H9 (cell line): ENCODE measurements around the gene IL21R. TPM values are rescaled to one million over a fixed set of nuclear protein-coding genes. Genes with fewer than 3 reads are reported as not detected.
A peak's percentile ranks its signal among the peaks of the same experiment; 100 is the strongest.

Experiments
- DNase-seq: peaks from one replicate; pipeline ENCODE4 v3.0.0-alpha.2; 2017
- H2AFZ ChIP-seq: one replicate; pipeline ENCODE4 v1.6.1; 2013; ENCODE audit warnings: mild to moderate bottlenecking, low read length, control low read depth, moderate library complexity
- H2AK5ac ChIP-seq: 2 replicates; pipeline ENCODE4 v1.6.1; 2013; ENCODE audit warnings: low read length, control low read depth, mixed read lengths; ENCODE audit not compliant: insufficient read length
- H2BK120ac ChIP-seq: one replicate; pipeline ENCODE4 v1.6.1; 2013; ENCODE audit warnings: low read depth, mild to moderate bottlenecking, low read length, control low read depth, inconsistent platforms; ENCODE audit not compliant: poor library complexity, severe bottlenecking
- H2BK12ac ChIP-seq: 2 replicates; pipeline ENCODE4 v1.6.1; 2013; ENCODE audit warnings: low read length, control low read depth, mixed read lengths, low read depth; ENCODE audit not compliant: insufficient read length
- H2BK15ac ChIP-seq: 2 replicates; pipeline ENCODE4 v1.6.1; 2013; ENCODE audit warnings: low read depth, low read length, control low read depth
- H2BK20ac ChIP-seq: one replicate; pipeline ENCODE4 v1.6.1; 2013; ENCODE audit warnings: low read depth, mild to moderate bottlenecking, low read length, control low read depth, inconsistent platforms; ENCODE audit not compliant: poor library complexity, severe bottlenecking
- H2BK5ac ChIP-seq: 2 replicates; pipeline ENCODE4 v1.6.1; 2013; ENCODE audit warnings: low read length, control low read depth, mixed read lengths; ENCODE audit not compliant: insufficient read length
- H3K14ac ChIP-seq: 2 replicates; pipeline ENCODE4 v1.6.1; 2013; ENCODE audit warnings: low read length, control low read depth; ENCODE audit not compliant: insufficient read depth
- H3K18ac ChIP-seq: 2 replicates; pipeline ENCODE4 v1.6.1; 2013; ENCODE audit warnings: low read depth, mild to moderate bottlenecking, mixed read lengths, low read length, control low read depth; ENCODE audit not compliant: insufficient read length
- H3K23ac ChIP-seq: 2 replicates; pipeline ENCODE4 v1.6.1; 2013; ENCODE audit warnings: low read length, control low read depth, mixed read lengths, low read depth; ENCODE audit not compliant: insufficient read length
- H3K23me2 ChIP-seq: 2 replicates; pipeline ENCODE4 v1.6.1; 2013; ENCODE audit warnings: low read depth, mild to moderate bottlenecking, mixed read lengths, low read length, control low read depth; ENCODE audit not compliant: insufficient read length, poor library complexity, severe bottlenecking
- H3K27ac ChIP-seq: 2 replicates; pipeline ENCODE4 v1.5.1; 2013; ENCODE audit warnings: low read length, control low read depth, mixed read lengths, low read depth; ENCODE audit not compliant: insufficient read length
- H3K27me3 ChIP-seq: 2 replicates; pipeline ENCODE4 v1.6.1; 2013; ENCODE audit warnings: low read length, control low read depth, inconsistent platforms; ENCODE audit not compliant: insufficient read depth
- H3K4ac ChIP-seq: 2 replicates; pipeline ENCODE4 v1.6.1; 2013; ENCODE audit warnings: low read depth, mild to moderate bottlenecking, control low read depth, inconsistent platforms, low read length, moderate library complexity
- H3K4me1 ChIP-seq: 2 replicates; pipeline ENCODE4 v1.6.1; 2013; ENCODE audit warnings: low read length, control low read depth, inconsistent platforms; ENCODE audit not compliant: insufficient read depth
- H3K4me2 ChIP-seq: 2 replicates; pipeline ENCODE4 v1.6.1; 2013; ENCODE audit warnings: low read length, control low read depth, mixed read lengths; ENCODE audit not compliant: insufficient read length, insufficient read depth
- H3K56ac ChIP-seq: 2 replicates; pipeline ENCODE4 v1.6.1; 2013; ENCODE audit warnings: low read depth, mild to moderate bottlenecking, mixed read lengths, low read length, control low read depth; ENCODE audit not compliant: insufficient read length
- H3K79me1 ChIP-seq: 2 replicates; pipeline ENCODE4 v1.6.1; 2013; ENCODE audit warnings: low read depth, mild to moderate bottlenecking, moderate library complexity, low read length, control low read depth, inconsistent platforms; ENCODE audit not compliant: insufficient read depth, poor library complexity, severe bottlenecking
- H3K79me2 ChIP-seq: 2 replicates; pipeline ENCODE4 v1.6.1; 2013; ENCODE audit warnings: low read length, control low read depth, inconsistent platforms; ENCODE audit not compliant: insufficient read depth
- H3K9ac ChIP-seq: 2 replicates; pipeline ENCODE4 v1.6.1; 2013; ENCODE audit warnings: low read length, control low read depth, mixed read lengths; ENCODE audit not compliant: insufficient read length; ENCODE audit errors: extremely low read depth
- H3K9me3 ChIP-seq: one replicate; pipeline ENCODE4 v1.6.1; 2013; ENCODE audit warnings: low read depth, low read length, inconsistent platforms; ENCODE audit not compliant: control insufficient read depth
- H3T11ph ChIP-seq: one replicate; pipeline ENCODE4 v1.6.1; 2013; ENCODE audit warnings: mild to moderate bottlenecking, low read length, control low read depth, inconsistent platforms
- H4K20me1 ChIP-seq: one replicate; pipeline ENCODE4 v1.6.1; 2013; ENCODE audit not compliant: control insufficient read depth, insufficient read length, insufficient read depth
- H4K5ac ChIP-seq: 2 replicates; pipeline ENCODE4 v1.6.1; 2013; ENCODE audit warnings: low read depth, mild to moderate bottlenecking, mixed read lengths, low read length, control low read depth; ENCODE audit not compliant: insufficient read length
- H4K8ac ChIP-seq: replicated peaks from 2 replicates; pipeline ENCODE4 v1.6.1; 2013; ENCODE audit warnings: low read length, control low read depth, mixed read lengths, low read depth; ENCODE audit not compliant: insufficient read length
- H4K91ac ChIP-seq: 2 replicates; pipeline ENCODE4 v1.6.1; 2013; ENCODE audit warnings: low read depth, mild to moderate bottlenecking, moderate library complexity, mixed read lengths, low read length, control low read depth; ENCODE audit not compliant: insufficient read length
- H3K27ac Mint-ChIP-seq, 3 experiments: 2 replicates in 2 of 3; 3 replicates in 1 of 3; pipeline ENCODE4 v1.8.0; 2020 to 2021; ENCODE audit warnings: mixed read lengths in 3 of 3, mild to moderate bottlenecking in 1 of 3, moderate library complexity in 1 of 3
- H3K27me3 Mint-ChIP-seq: 2 replicates; pipeline ENCODE4 v1.8.0; 2021; ENCODE audit warnings: low read depth, mild to moderate bottlenecking, moderate library complexity, mixed read lengths
- H3K36me3 Mint-ChIP-seq, 3 experiments: 2 replicates in 2 of 3; 3 replicates in 1 of 3; pipeline ENCODE4 v1.8.0; 2020 to 2021; ENCODE audit warnings: low read depth in 3 of 3, mixed read lengths in 3 of 3; ENCODE audit not compliant: insufficient read depth in 1 of 3
- H3K4me1 Mint-ChIP-seq, 2 experiments: 2 replicates each; pipeline ENCODE4 v1.8.0; 2020; ENCODE audit warnings: mixed read lengths in 2 of 2
- H3K4me3 Mint-ChIP-seq, 2 experiments: 2 replicates in 1 of 2; 3 replicates in 1 of 2; pipeline ENCODE4 v1.8.0; 2020 to 2021; ENCODE audit warnings: mild to moderate bottlenecking in 2 of 2, mixed read lengths in 2 of 2, moderate library complexity in 1 of 2
- H3K9me3 Mint-ChIP-seq, 2 experiments: 2 replicates in 1 of 2; 3 replicates in 1 of 2; pipeline ENCODE4 v1.8.0; 2020; ENCODE audit warnings: mild to moderate bottlenecking in 2 of 2, mixed read lengths in 2 of 2, moderate library complexity in 1 of 2
- WGBS: extraction: QIAGEN DNeasy Blood & Tissue Kit; methylation state at CpG from one replicate; pipeline ENCODE4 v1.1.7; 2013; ENCODE audit warnings: missing lambda C conversion rate, low lambda C conversion rate, mixed read lengths; ENCODE audit not compliant: insufficient read length; ENCODE audit errors: extremely low coverage; 5-methylcytosine and 5-hydroxymethylcytosine counted together
- total RNA-seq: library from RNA; stranded (reverse); gene quantifications from 2 replicates; pipeline ENCODE4 v1.2.1, GENCODE V29; 2021
- TF ChIP-seq, protein P1 (sequence below): fragments of 200-600 bp; sonication (generic); conservative IDR thresholded peaks from 3 replicates; pipeline ENCODE4 v1.8.0; 2021; ENCODE audit warnings: antibody characterized with exemption, mild to moderate bottlenecking

IL21R gene
- total RNA-seq, 1 experiment from 2014 or later = 0.07 TPM

DNA sequence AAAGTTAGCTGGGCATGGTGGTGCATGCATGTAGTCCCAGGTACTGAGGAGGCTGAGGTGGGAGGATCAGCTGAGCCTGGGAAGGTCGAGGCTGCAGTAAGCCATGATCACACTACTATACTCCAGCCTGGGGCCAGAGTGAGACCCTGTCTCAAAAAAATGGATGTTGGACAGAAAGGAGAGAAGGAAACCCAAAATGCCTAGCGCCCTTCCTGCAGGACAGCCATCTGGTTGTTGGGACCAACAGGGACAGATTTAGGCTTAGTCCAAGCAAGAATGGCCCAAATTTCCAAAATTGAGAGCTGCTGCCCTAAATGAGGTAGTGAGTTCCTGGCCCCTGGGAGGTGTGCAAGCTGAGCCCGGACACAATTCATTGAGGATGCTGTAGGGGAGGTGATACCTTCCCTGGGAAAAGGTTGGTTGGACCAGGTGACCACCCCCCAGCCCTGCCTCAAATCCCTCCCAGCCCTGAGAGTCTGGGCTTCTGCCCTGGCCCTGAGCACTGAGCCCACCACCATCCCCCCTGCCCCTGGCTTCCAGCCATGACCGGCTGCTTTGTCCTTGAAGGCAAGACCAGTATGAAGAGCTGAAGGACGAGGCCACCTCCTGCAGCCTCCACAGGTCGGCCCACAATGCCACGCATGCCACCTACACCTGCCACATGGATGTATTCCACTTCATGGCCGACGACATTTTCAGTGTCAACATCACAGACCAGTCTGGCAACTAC, 35.1 kb downstream of the IL21R start:
- DNase-seq = peak; percentile 18
- Histone ChIP-seq H2BK120ac (no peak overlapping the region), H3K23ac (no peak overlapping the region), H2BK5ac (no peak overlapping the region), H4K20me1 (no peaks in the 10 kb centered on the region), H2AFZ (no peak overlapping the region), H3K23me2 (no peaks in the 10 kb centered on the region), H4K5ac (no peak overlapping the region), H3K4me2 (no peak overlapping the region), H2BK12ac (no peak overlapping the region), H3K56ac (no peak overlapping the region), H3K79me2 (no peaks in the 10 kb centered on the region), H3K9ac (no peak overlapping the region), H3K27me3 (no peaks in the 10 kb centered on the region), H4K8ac (no peak overlapping the region), H4K91ac (no peak overlapping the region), H3K79me1 (no peaks in the 10 kb centered on the region), H3K18ac (no peak overlapping the region), H3K4ac (no peak overlapping the region), H2AK5ac (no peak overlapping the region), H2BK15ac (no peak overlapping the region), H3K9me3 (no peaks in the 10 kb centered on the region), H2BK20ac (no peak overlapping the region), H3K4me1 (no peaks in the 10 kb centered on the region; the same call in 1 of the 2 replicates), H3K27ac (no peak overlapping the region), H3T11ph (no peak overlapping the region), H3K14ac (no peak overlapping the region; the same call in 1 of the 2 replicates)
- Mint-ChIP-seq H3K36me3 (no peaks in the 10 kb centered on the region), H3K27me3 (peaks cover 2% of the 10 kb centered on the region; the same call in 1 of the 2 replicates), H3K9me3 (no peaks in the 10 kb centered on the region), H3K4me1 (peaks cover 3% of the 10 kb centered on the region in 2 experiments; a peak in 3 of 4 replicates), H3K27ac (no peak overlapping the region), H3K4me3 (no peak overlapping the region)
- WGBS = no CpG with 5 or more reads among the region's 9 CpGs
- TF ChIP-seq, protein P1, sequence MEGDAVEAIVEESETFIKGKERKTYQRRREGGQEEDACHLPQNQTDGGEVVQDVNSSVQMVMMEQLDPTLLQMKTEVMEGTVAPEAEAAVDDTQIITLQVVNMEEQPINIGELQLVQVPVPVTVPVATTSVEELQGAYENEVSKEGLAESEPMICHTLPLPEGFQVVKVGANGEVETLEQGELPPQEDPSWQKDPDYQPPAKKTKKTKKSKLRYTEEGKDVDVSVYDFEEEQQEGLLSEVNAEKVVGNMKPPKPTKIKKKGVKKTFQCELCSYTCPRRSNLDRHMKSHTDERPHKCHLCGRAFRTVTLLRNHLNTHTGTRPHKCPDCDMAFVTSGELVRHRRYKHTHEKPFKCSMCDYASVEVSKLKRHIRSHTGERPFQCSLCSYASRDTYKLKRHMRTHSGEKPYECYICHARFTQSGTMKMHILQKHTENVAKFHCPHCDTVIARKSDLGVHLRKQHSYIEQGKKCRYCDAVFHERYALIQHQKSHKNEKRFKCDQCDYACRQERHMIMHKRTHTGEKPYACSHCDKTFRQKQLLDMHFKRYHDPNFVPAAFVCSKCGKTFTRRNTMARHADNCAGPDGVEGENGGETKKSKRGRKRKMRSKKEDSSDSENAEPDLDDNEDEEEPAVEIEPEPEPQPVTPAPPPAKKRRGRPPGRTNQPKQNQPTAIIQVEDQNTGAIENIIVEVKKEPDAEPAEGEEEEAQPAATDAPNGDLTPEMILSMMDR = no peak
